ENCODE data around the gene RIIAD1. TPM values are rescaled to one million over a fixed set of nuclear protein-coding genes. Genes with fewer than 3 reads are reported as not detected.

Gene RIIAD1
- total RNA-seq, 2 donors from 2014 or later = 7.8 TPM; not detected in 1

DNA sequence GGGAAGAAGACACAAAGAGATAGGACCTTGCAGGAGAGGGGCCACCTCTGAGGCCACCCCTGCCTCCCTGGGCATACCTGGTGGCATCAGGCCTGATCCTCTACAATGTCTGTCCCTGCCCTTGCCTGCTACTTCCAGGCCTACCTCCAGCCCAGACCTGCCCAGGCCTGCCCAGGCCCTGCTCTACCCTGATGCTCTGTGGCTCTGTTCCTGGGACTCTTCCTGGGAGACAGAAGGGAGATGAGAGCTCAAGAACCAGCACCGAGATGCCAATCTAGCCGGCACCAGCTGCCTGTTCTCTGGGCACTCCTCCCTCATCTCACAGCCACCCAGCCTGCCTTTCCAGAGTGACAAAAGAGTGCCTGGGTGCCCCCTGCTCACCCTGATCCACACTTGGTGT lies 7.4 kb upstream of the RIIAD1 start:
- H3K27ac ChIP-seq = no peak overlapping the region
- DNase-seq (ENCODE audit: low spot score) = peak; percentile 23
- WGBS = 61% methylated on average over 2 of the region's 2 CpGs
- H3K27me3 ChIP-seq (replicated peaks; ENCODE audit: insufficient read depth) = no peaks in the 10 kb centered on the region
- H3K36me3 ChIP-seq = no peaks in the 10 kb centered on the region
- no peaks in the 10 kb centered on the region for H3K9me3 ChIP-seq
- TF ChIP-seq POLR2A (IDR thresholded peaks at IDR 0.05) = no peak
- no peak for TF ChIP-seq POLR2AphosphoS5 (IDR thresholded peaks at IDR 0.05)
- intact Hi-C loops (cut with DNase I) = no loop called here
- H3K4me3 ChIP-seq = no peak overlapping the region
- no peaks in the 10 kb centered on the region for H3K4me1 ChIP-seq (replicated peaks)

DNA sequence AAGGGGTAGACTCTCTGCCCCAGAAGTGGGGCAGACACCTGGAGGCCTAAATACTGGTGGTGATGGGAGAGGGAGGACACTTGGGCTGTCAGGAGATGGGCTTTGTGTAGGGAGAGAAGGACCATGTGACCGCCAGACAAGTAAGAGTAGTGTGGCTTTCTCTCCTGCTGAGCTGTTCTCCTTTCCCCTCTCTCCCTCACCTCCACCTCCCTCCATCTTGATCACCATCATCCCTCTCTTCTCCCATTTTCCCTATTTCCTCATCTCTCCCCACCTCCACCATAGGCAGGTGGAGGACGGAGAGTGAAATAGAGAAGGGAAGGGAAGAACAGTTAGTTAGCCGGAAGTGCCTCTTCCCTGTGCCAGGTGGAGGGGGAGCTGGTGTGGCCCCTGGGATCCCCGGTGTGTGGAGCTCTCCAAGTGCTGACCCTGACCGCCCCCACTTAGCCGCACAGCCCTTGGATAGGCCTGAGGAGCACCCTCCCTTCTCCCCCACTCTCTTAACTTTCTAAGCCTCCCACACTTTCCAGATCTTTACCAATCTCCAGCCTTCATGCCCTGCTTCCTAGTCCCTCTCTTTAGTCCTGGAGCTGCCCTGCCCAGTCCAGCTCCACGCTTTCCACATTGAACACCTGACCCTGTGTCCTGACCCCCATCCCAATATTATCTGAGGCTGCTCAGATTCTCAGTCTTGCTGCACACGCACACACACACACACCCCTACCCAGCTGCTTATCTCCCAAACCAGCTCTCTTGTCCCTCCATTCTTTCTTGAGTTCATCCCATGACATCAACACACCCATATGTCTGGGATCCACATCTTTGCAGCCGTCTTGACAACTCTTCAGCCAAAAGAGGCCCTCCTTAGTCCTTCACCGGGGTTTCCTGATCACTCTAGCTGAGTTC lies 6.2 kb upstream of the RIIAD1 start:
- H3K4me3 ChIP-seq = no peak overlapping the region
- H3K4me1 ChIP-seq (replicated peaks) = no peaks in the 10 kb centered on the region
- no peaks in the 10 kb centered on the region for H3K27me3 ChIP-seq (replicated peaks; ENCODE audit: insufficient read depth)
- no peaks in the 10 kb centered on the region for H3K36me3 ChIP-seq
- H3K27ac ChIP-seq = no peak overlapping the region
- intact Hi-C loops (cut with DNase I) = no loop called here
- WGBS = 72% methylated on average over 10 of the region's 10 CpGs
- TF ChIP-seq, protein P1, sequence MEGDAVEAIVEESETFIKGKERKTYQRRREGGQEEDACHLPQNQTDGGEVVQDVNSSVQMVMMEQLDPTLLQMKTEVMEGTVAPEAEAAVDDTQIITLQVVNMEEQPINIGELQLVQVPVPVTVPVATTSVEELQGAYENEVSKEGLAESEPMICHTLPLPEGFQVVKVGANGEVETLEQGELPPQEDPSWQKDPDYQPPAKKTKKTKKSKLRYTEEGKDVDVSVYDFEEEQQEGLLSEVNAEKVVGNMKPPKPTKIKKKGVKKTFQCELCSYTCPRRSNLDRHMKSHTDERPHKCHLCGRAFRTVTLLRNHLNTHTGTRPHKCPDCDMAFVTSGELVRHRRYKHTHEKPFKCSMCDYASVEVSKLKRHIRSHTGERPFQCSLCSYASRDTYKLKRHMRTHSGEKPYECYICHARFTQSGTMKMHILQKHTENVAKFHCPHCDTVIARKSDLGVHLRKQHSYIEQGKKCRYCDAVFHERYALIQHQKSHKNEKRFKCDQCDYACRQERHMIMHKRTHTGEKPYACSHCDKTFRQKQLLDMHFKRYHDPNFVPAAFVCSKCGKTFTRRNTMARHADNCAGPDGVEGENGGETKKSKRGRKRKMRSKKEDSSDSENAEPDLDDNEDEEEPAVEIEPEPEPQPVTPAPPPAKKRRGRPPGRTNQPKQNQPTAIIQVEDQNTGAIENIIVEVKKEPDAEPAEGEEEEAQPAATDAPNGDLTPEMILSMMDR (IDR thresholded peaks at IDR 0.05) = no peak
- no peak for TF ChIP-seq POLR2AphosphoS5 (IDR thresholded peaks at IDR 0.05)
- no peak for TF ChIP-seq POLR2A (IDR thresholded peaks at IDR 0.05)
- DNase-seq (ENCODE audit: low spot score) = no peak
- no peaks in the 10 kb centered on the region for H3K9me3 ChIP-seq

DNA sequence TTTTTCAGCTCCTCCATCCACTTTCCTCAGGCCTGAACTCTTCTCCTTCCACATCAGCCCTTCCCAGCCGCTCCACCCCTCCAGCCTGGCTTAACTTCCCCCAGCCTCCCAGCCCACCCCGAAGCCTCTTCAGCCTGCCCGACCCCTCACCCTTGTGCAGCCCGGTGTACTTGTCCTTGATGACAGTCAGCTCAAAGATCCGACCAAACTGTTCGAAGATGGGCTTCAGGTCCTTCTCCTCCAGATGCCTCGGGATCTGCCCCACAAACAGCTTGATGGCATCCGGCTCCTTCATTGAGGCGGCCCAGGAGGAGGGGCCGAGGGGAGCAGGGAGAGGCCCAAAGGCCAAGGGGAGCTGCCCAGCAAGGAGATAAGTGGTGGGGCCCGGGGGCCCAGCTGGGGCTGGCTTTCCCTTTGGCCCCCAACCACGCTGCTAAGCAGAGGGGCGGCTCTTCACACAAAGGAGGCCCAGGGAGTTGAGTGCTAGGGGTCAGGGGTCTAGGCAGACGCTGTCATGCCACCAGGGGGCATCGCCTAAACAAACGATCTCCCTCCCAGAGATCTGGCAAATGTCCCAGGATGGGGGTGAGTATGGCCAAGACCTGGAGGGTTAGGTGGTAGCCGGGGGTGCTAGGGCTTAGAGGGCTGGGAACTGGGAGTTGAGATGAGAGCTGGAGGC lies 5.5 kb upstream of the RIIAD1 start:
- TF ChIP-seq, protein P1 (IDR thresholded peaks at IDR 0.05) = no peak
- TF ChIP-seq POLR2A (IDR thresholded peaks at IDR 0.05) (no peak), POLR2AphosphoS5 (IDR thresholded peaks at IDR 0.05) (no peak)
- no peaks in the 10 kb centered on the region for H3K9me3 ChIP-seq
- H3K4me3 ChIP-seq = no peak overlapping the region
- no peaks in the 10 kb centered on the region for H3K27me3 ChIP-seq (replicated peaks; ENCODE audit: insufficient read depth)
- no peaks in the 10 kb centered on the region for H3K4me1 ChIP-seq (replicated peaks)
- H3K27ac ChIP-seq = no peak overlapping the region
- no peak for DNase-seq (ENCODE audit: low spot score)
- 57% methylated on average over 17 of the region's 17 CpGs for WGBS
- intact Hi-C loops (cut with DNase I) = no loop called here
- H3K36me3 ChIP-seq = no peaks in the 10 kb centered on the region

DNA sequence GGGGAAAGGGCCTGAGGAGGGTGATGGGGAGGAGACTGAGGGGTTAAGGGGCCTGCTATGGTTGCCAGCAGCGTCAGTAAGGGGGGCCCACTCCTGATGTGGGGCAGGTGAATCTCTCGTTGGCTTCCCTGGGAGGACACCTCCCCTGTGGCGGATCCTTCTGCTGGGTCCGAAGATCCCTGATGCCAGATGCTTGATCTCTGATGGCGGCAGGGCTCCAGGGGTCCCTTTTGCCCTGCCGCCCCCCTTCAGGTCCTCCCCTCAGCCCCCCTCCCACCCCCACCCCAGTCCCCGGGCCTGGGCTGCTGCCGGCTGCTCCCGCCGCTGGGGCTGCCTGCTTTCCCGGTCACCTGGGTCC lies 4.9 kb upstream of the RIIAD1 start:
- no peak for DNase-seq (ENCODE audit: low spot score)
- 0% methylated on average over 3 of the region's 11 CpGs for WGBS
- intact Hi-C loops (cut with DNase I) = no loop called here

More for the DNA sequence above, 4.9 kb upstream of the RIIAD1 start:
- H3K9me3 ChIP-seq = no peaks in the 10 kb centered on the region
- TF ChIP-seq, protein P1 (IDR thresholded peaks at IDR 0.05) = no peak
- TF ChIP-seq POLR2A (IDR thresholded peaks at IDR 0.05) = no peak
- no peak for TF ChIP-seq POLR2AphosphoS5 (IDR thresholded peaks at IDR 0.05)
- H3K27ac ChIP-seq = no peak overlapping the region
- no peaks in the 10 kb centered on the region for H3K36me3 ChIP-seq
- no peak overlapping the region for H3K4me3 ChIP-seq
- no peaks in the 10 kb centered on the region for H3K27me3 ChIP-seq (replicated peaks; ENCODE audit: insufficient read depth)
- no peaks in the 10 kb centered on the region for H3K4me1 ChIP-seq (replicated peaks)
